ENCODE measurements around the gene IRF2.

DNA sequence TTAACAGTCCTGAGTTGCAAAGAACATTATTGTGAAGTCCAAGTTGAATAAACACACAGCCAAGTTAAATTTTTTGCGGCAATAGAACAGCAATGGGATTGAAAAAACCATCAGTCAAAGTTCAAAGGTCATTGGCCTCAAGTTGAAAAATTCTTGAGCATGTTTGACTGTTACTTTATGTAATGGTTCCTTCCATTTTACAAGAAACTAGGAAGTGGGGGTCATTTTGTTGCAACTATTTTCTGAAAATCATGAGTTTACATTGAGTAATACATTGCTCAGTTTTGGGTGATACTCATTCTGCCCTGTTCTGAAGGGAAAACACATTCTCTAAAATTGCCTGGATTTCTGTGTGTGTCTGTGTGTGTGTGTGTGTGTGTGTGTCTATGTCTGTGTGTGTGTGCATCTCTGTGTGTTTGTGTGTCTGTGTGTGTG, 5.2 kb upstream of the IRF2 start:
- TF ChIP-seq EP300 (conservative IDR thresholded peaks at IDR 0.05; ENCODE audit: poor library complexity, severe bottlenecking): no peak
- TF ChIP-seq, protein P1, sequence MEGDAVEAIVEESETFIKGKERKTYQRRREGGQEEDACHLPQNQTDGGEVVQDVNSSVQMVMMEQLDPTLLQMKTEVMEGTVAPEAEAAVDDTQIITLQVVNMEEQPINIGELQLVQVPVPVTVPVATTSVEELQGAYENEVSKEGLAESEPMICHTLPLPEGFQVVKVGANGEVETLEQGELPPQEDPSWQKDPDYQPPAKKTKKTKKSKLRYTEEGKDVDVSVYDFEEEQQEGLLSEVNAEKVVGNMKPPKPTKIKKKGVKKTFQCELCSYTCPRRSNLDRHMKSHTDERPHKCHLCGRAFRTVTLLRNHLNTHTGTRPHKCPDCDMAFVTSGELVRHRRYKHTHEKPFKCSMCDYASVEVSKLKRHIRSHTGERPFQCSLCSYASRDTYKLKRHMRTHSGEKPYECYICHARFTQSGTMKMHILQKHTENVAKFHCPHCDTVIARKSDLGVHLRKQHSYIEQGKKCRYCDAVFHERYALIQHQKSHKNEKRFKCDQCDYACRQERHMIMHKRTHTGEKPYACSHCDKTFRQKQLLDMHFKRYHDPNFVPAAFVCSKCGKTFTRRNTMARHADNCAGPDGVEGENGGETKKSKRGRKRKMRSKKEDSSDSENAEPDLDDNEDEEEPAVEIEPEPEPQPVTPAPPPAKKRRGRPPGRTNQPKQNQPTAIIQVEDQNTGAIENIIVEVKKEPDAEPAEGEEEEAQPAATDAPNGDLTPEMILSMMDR (IDR thresholded peaks at IDR 0.05; ENCODE audit: poor library complexity, severe bottlenecking): no peak
